Chondrocyte (in vitro differentiated cells): ENCODE results near the gene TTBK1. TPM values are rescaled to one million over a fixed set of nuclear protein-coding genes. Genes with fewer than 3 reads are reported as not detected.
A peak's percentile ranks its signal among the peaks of the same experiment; 100 is the strongest.

Source experiments
- DNase-seq: peaks from one replicate; pipeline ENCODE4 v3.0.0; 2021; ENCODE audit warnings: mixed read lengths, low spot score
- H3K27ac Mint-ChIP-seq: one replicate; pipeline ENCODE4 v1.8.0; 2021; ENCODE audit warnings: mild to moderate bottlenecking, moderate library complexity, mixed read lengths; ENCODE audit not compliant: unreplicated experiment
- H3K27me3 Mint-ChIP-seq: 2 replicates; pipeline ENCODE4 v1.8.0; 2021; ENCODE audit warnings: low read depth, mixed read lengths
- H3K36me3 Mint-ChIP-seq: 2 replicates; pipeline ENCODE4 v1.8.0; 2021; ENCODE audit warnings: low read depth, mixed read lengths
- H3K4me1 Mint-ChIP-seq: 2 replicates; pipeline ENCODE4 v1.8.0; 2021; ENCODE audit warnings: low read depth, mild to moderate bottlenecking, mixed read lengths
- H3K4me3 Mint-ChIP-seq: one replicate; pipeline ENCODE4 v1.8.0; 2021; ENCODE audit warnings: mild to moderate bottlenecking, moderate library complexity, mixed read lengths; ENCODE audit not compliant: unreplicated experiment
- H3K9me3 Mint-ChIP-seq: 2 replicates; pipeline ENCODE4 v1.8.0; 2021; ENCODE audit warnings: low read depth, mixed read lengths
- total RNA-seq: library from RNA; stranded (reverse); gene quantifications from 3 replicates; pipeline ENCODE4 v1.2.1, GENCODE V29; 2021
- TF ChIP-seq, protein P1 (sequence below): fragments of 200-600 bp; sonication (generic); IDR thresholded peaks from 2 replicates; pipeline ENCODE4 v1.5.0; 2021; ENCODE audit warnings: antibody characterized with exemption, mild to moderate bottlenecking, moderate library complexity

Gene TTBK1
- total RNA-seq, 1 donor from 2014 or later = 0.07 TPM

DNA sequence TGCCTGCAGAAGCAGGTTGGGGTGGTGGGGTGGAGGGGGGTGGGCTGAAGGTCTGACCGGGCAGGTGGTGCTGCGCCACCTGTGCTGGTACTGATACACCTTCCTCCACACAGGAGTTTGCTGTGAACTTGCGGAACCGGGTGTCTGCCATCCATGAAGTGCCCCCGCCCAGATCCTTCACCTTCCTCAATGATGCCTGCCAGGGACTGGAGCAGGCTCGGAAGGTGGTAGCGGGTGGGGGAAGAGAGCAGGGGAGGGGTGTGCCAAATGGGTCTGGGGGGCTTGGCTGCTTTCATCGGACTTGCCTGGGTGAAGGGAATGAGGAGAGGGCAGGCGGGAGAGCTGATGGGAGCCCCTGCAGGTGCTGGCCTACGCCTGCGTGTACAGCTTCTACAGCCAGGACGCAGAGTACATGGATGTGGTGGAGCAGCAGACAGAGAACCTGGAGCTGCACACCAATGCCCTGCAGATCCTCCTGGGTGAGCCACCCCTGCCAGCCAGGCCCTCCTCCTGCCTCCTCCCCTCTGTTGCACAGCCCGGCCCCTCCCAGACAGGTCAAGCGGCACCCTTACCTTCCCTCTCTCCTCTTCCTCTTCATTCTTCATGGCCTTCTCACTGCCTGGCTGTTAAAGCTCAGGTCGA, 20.7 kb upstream of the TTBK1 start:
- H3K27me3 Mint-ChIP-seq = no peaks in the 10 kb centered on the region
- DNase-seq = peak; percentile 54
- H3K27ac Mint-ChIP-seq = no peak overlapping the region
- TF ChIP-seq, protein P1, sequence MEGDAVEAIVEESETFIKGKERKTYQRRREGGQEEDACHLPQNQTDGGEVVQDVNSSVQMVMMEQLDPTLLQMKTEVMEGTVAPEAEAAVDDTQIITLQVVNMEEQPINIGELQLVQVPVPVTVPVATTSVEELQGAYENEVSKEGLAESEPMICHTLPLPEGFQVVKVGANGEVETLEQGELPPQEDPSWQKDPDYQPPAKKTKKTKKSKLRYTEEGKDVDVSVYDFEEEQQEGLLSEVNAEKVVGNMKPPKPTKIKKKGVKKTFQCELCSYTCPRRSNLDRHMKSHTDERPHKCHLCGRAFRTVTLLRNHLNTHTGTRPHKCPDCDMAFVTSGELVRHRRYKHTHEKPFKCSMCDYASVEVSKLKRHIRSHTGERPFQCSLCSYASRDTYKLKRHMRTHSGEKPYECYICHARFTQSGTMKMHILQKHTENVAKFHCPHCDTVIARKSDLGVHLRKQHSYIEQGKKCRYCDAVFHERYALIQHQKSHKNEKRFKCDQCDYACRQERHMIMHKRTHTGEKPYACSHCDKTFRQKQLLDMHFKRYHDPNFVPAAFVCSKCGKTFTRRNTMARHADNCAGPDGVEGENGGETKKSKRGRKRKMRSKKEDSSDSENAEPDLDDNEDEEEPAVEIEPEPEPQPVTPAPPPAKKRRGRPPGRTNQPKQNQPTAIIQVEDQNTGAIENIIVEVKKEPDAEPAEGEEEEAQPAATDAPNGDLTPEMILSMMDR = no peak
- H3K36me3 Mint-ChIP-seq = peaks cover 12% of the 10 kb centered on the region
- no peak overlapping the region for H3K4me3 Mint-ChIP-seq
- no peaks in the 10 kb centered on the region for H3K9me3 Mint-ChIP-seq
- peaks cover 8% of the 10 kb centered on the region for H3K4me1 Mint-ChIP-seq

DNA sequence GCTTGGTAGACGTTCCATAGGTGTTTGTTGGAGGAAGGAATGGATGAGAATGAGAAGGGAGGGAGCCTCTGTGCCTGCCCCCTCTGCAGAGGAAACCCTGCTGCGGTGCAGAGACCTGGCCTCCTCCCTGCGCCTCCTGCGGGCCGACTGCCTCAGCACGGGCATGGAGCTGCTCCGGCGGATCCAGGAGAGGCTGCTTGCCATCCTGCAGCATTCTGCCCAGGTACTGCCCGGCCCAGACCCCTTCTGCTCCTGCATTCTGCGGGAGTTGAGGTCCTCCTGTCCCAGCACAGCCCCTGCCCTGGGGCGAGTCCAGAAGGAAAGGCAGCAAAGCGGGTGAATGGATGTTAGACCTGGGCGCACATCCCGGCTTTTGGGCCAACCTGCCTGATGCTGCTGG, 20.1 kb upstream of the TTBK1 start:
- Mint-ChIP-seq H3K4me3 (no peak overlapping the region), H3K36me3 (peaks cover 10% of the 10 kb centered on the region), H3K27me3 (no peaks in the 10 kb centered on the region), H3K9me3 (no peaks in the 10 kb centered on the region), H3K4me1 (peaks cover 9% of the 10 kb centered on the region), H3K27ac (no peak overlapping the region)
- TF ChIP-seq, protein P1 = no peak
- peak; percentile 91 for DNase-seq

DNA sequence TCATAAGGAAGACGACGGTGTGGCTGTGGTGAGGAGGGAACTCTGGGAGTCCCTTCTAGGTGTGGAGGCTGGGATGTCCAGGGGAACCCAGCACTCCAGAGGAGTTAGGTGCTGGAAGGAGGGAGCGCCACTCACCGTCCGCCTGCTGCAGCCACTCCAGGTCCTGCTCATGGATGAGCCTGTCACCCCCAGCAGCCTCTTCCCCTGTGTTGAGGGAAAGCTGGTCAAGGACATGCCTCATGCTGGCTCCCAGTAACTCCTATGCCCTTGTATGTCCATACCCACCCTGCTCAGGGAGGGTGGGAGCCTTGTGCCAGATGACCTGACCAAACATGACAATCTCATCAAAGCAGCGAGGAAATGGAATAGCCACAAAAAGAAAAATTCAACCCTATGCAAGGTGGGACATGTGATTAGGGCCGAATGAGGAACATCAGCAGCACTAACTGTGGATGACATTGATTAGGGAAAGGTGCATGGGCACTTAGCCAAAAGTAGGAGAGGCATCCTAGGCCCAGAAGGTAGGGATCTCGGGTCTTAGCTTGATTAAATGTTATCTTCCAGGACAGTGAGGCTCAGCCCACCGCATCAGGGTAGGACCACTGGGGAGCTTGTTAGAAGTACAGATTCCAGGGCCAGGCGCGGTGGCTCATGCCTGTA, 17.0 kb upstream of the TTBK1 start:
- peak; percentile 60 for DNase-seq
- Mint-ChIP-seq H3K27ac (peak overlapping the region; percentile 45), H3K4me3 (no peak overlapping the region), H3K27me3 (peaks cover 3% of the 10 kb centered on the region), H3K4me1 (peaks cover 20% of the 10 kb centered on the region), H3K9me3 (no peaks in the 10 kb centered on the region), H3K36me3 (peaks cover 6% of the 10 kb centered on the region)
- TF ChIP-seq, protein P1 = no peak

DNA sequence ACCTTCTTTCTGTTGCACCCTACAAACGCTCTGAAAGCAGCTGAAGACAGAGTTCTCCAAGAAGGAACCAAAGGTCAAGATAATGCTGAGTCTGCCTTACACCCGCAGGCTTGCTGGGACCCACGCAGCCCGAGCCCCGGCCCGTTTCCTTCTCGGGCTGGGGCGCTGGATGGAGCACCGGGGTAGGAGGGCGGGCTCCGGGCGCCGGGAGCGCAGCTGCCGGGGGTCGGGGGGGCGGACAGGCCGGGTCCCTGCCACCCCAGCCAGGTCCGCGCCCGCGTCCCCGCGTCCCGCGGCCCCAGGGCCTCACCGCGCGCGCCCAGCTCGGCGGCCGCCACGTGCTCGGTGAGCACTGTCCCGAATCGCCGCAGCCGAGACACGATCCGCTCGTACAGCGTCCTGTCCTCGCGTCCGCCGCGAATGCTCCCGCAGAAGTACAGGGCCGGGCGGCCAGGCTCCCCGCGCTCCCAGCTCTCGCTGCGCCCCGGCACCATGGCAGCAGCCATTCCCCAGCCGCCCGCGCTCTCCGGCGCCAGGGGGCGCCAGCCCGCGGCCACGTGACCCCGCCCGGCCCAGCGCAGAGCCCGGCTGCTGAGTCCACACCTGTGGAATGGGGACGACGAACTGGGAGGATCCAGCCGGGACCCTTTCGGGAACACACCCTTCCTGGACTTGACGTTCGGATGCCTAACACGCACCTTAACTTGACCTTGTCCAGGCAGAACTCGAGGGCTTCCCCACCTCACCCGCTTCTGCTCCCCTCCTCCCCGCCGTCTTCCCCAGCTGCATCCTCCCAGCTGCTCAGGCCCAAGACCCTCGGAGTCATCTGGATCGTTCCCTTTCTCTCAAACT, 14.1 kb upstream of the TTBK1 start, which contains the start of gene DNPH1:
TSS of gene DNPH1 (minus strand) at position 531 of the 852 bp plus-strand sequence. CDS start at position 506, 25 bp downstream.
- peak; percentile 87 for DNase-seq
- TF ChIP-seq, protein P1 = peak; percentile 98
- Mint-ChIP-seq H3K9me3 (no peaks in the 10 kb centered on the region), H3K4me3 (peak within 1 kb of the TSS; percentile 70), H3K36me3 (peaks cover 3% of the 10 kb centered on the region), H3K27ac (no peak within 1 kb of the TSS), H3K27me3 (peaks cover 15% of the 10 kb centered on the region), H3K4me1 (peaks cover 17% of the 10 kb centered on the region)
